ENCODE measurements around the gene MAX. TPM values are rescaled to one million over a fixed set of nuclear protein-coding genes. Genes with fewer than 3 reads are reported as not detected.

MAX gene
- polyA plus RNA-seq: 100 to 1,000 TPM in 1 of 4 donors, 10 to 100 TPM in 3; 42.9 to 127 (median 71.0) TPM
- long read RNA-seq, donor 1: 0 reads
- long read RNA-seq, donor 2, transcript MAX-204 (4 exons, 1,973 nt): major isoform, 20 of 43 reads
- long read RNA-seq, donor 2, transcript MAX-205 (5 exons, 1,546 nt): minor isoform, 10 of 43 reads
- long read RNA-seq, donor 2, partial matches to known transcripts: 0 of 43 reads
- long read RNA-seq, donor 2, other reads (novel, unspliced or antisense): 0 of 43 reads
- long read RNA-seq, donor 3, transcript MAX-204 (4 exons, 1,973 nt): major isoform, 32 of 65 reads
- long read RNA-seq, donor 3, transcript MAX-213 (3 exons, 585 nt): minor isoform, 5 of 65 reads
- long read RNA-seq, donor 3, transcript MAX-205 (5 exons, 1,546 nt): minor isoform, 10 of 65 reads
- long read RNA-seq, donor 3, partial matches to known transcripts: 7 of 65 reads
- long read RNA-seq, donor 3, other reads (novel, unspliced or antisense): 0 of 65 reads
- long read RNA-seq, donor 4, partial matches to known transcripts: 0 of 2 reads
- long read RNA-seq, donor 4, other reads (novel, unspliced or antisense): 0 of 2 reads
- long read RNA-seq, donor 5, transcript MAX-204 (4 exons, 1,973 nt): major isoform, 9 of 14 reads
- long read RNA-seq, donor 5, partial matches to known transcripts: 0 of 14 reads
- long read RNA-seq, donor 5, other reads (novel, unspliced or antisense): 0 of 14 reads
- long read RNA-seq, donor 6, transcript MAX-205 (5 exons, 1,546 nt): minor isoform, 20 of 80 reads
- long read RNA-seq, donor 6, transcript MAX-204 (4 exons, 1,973 nt): major isoform, 39 of 80 reads
- long read RNA-seq, donor 6, transcript MAX-213 (3 exons, 585 nt): minor isoform, 12 of 80 reads
- long read RNA-seq, donor 6, partial matches to known transcripts: 5 of 80 reads
- long read RNA-seq, donor 6, other reads (novel, unspliced or antisense): 0 of 80 reads
- long read RNA-seq, donor 7: 0 reads
- long read RNA-seq, donor 8, partial matches to known transcripts: 0 of 3 reads
- long read RNA-seq, donor 8, other reads (novel, unspliced or antisense): 0 of 3 reads
- long read RNA-seq, donor 9, transcript MAX-205 (5 exons, 1,546 nt): minor isoform, 5 of 13 reads
- long read RNA-seq, donor 9, transcript MAX-204 (4 exons, 1,973 nt): major isoform, 8 of 13 reads
- long read RNA-seq, donor 9, partial matches to known transcripts: 0 of 13 reads
- long read RNA-seq, donor 9, other reads (novel, unspliced or antisense): 0 of 13 reads
- long read RNA-seq, donor 10, transcript MAX-205 (5 exons, 1,546 nt): major isoform, 20 of 48 reads
- long read RNA-seq, donor 10, transcript MAX-204 (4 exons, 1,973 nt): minor isoform, 12 of 48 reads
- long read RNA-seq, donor 10, partial matches to known transcripts: 0 of 48 reads
- long read RNA-seq, donor 10, other reads (novel, unspliced or antisense): 0 of 48 reads

- DNase-seq (peak; percentile 98 to 99), FAIRE-seq (no peak)
- Histone ChIP-seq H3K4me3 (ENCODE audit: low read depth in 1 of 3, low read length in 3 of 3) (peak within 1 kb of the TSS; percentile 92 to 99 (median 94)), H3K27me3 (ENCODE audit: control insufficient read depth in 3 of 3, insufficient read depth in 3 of 3, low read length in 3 of 3) (no peaks in the 10 kb centered on the region), H3K27ac (ENCODE audit: low read depth in 1 of 3, low read length in 2 of 3) (peak within 1 kb of the TSS; percentile 86 to 98 (median 97)), H3K9me3 (ENCODE audit: control insufficient read depth in 2 of 2, insufficient read depth in 1 of 2, low read depth in 1 of 2, low read length in 1 of 2) (no peaks in the 10 kb centered on the region), H3K36me3 (ENCODE audit: control insufficient read depth in 3 of 3, insufficient read depth in 2 of 3, low read depth in 1 of 3, low read length in 3 of 3) (no peaks in the 10 kb centered on the region), H3K4me1 (ENCODE audit: control insufficient read depth in 3 of 3, insufficient read depth in 2 of 3, low read depth in 1 of 3, low read length in 2 of 3) (peaks cover 6 to 10% (median 6%) of the 10 kb centered on the region in 3 donors)
- 0 to 1% (median 0%) methylated on average over 47 to 61 of the region's 61 CpGs for WGBS, 3 donors
Observed at GRCh38 chr14:65102441-65103149, at the start of gene MAX. MAX (minus strand) TSS chr14:65102517; CDS start chr14:65102339, 178 bp downstream.

- Histone ChIP-seq H3K9me3 (ENCODE audit: control insufficient read depth in 2 of 2, insufficient read depth in 1 of 2, low read depth in 1 of 2, low read length in 1 of 2) (no peaks in the 10 kb centered on the region), H3K4me3 (ENCODE audit: low read depth in 1 of 3, low read length in 3 of 3) (no peak overlapping the region), H3K27me3 (ENCODE audit: control insufficient read depth in 3 of 3, insufficient read depth in 3 of 3, low read length in 3 of 3) (no peaks in the 10 kb centered on the region), H3K4me1 (ENCODE audit: control insufficient read depth in 3 of 3, insufficient read depth in 2 of 3, low read depth in 1 of 3, low read length in 2 of 3) (no peaks in the 10 kb centered on the region), H3K27ac (ENCODE audit: low read depth in 1 of 3, low read length in 2 of 3) (no peak overlapping the region), H3K36me3 (ENCODE audit: control insufficient read depth in 3 of 3, insufficient read depth in 2 of 3, low read depth in 1 of 3, low read length in 3 of 3) (no peaks in the 10 kb centered on the region)
- FAIRE-seq: no peak
- DNase-seq: no peak
- 82 to 93% (median 93%) methylated on average over 6 of the region's 6 CpGs for WGBS, 3 donors
Observed at GRCh38 chr14:65151609-65151956, 49.3 kb upstream of the MAX start.

- WGBS, 3 donors: 85 to 87% (median 86%) methylated on average over 8 of the region's 8 CpGs
- Histone ChIP-seq H3K36me3 (ENCODE audit: control insufficient read depth in 3 of 3, insufficient read depth in 2 of 3, low read depth in 1 of 3, low read length in 3 of 3) (no peaks in the 10 kb centered on the region), H3K27me3 (ENCODE audit: control insufficient read depth in 3 of 3, insufficient read depth in 3 of 3, low read length in 3 of 3) (no peaks in the 10 kb centered on the region), H3K9me3 (ENCODE audit: control insufficient read depth in 2 of 2, insufficient read depth in 1 of 2, low read depth in 1 of 2, low read length in 1 of 2) (no peaks in the 10 kb centered on the region), H3K4me3 (ENCODE audit: low read depth in 1 of 3, low read length in 3 of 3) (no peak overlapping the region), H3K4me1 (ENCODE audit: control insufficient read depth in 3 of 3, insufficient read depth in 2 of 3, low read depth in 1 of 3, low read length in 2 of 3) (no peaks in the 10 kb centered on the region), H3K27ac (ENCODE audit: low read depth in 1 of 3, low read length in 2 of 3) (no peak overlapping the region)
- no peak for FAIRE-seq
- DNase-seq: no peak
Observed at GRCh38 chr14:65150898-65151608, 48.7 kb upstream of the MAX start.

- Histone ChIP-seq H3K9me3 (ENCODE audit: control insufficient read depth in 2 of 2, insufficient read depth in 1 of 2, low read depth in 1 of 2, low read length in 1 of 2) (no peaks in the 10 kb centered on the region), H3K27me3 (ENCODE audit: control insufficient read depth in 3 of 3, insufficient read depth in 3 of 3, low read length in 3 of 3) (no peaks in the 10 kb centered on the region), H3K4me3 (ENCODE audit: low read depth in 1 of 3, low read length in 3 of 3) (no peak overlapping the region), H3K27ac (ENCODE audit: low read depth in 1 of 3, low read length in 2 of 3) (no peak overlapping the region), H3K36me3 (ENCODE audit: control insufficient read depth in 3 of 3, insufficient read depth in 2 of 3, low read depth in 1 of 3, low read length in 3 of 3) (no peaks in the 10 kb centered on the region), H3K4me1 (ENCODE audit: control insufficient read depth in 3 of 3, insufficient read depth in 2 of 3, low read depth in 1 of 3, low read length in 2 of 3) (no peaks in the 10 kb centered on the region)
- WGBS, 3 donors: 94 to 100% (median 98%) methylated on average over 4 of the region's 4 CpGs
- DNase-seq (no peak), FAIRE-seq (no peak)
Observed at GRCh38 chr14:65149116-65149515, 46.8 kb upstream of the MAX start.

GRCh38 chr14:65144170-65144569, 41.9 kb upstream of the MAX start:
- FAIRE-seq: no peak
- WGBS, 3 donors: 85 to 90% (median 90%) methylated on average over 7 to 8 of the region's 8 CpGs
- no peaks in the 10 kb centered on the region for H3K4me1 ChIP-seq (ENCODE audit: control insufficient read depth in 3 of 3, insufficient read depth in 2 of 3, low read depth in 1 of 3, low read length in 2 of 3)

GRCh38 chr14:65142914-65143625, 40.8 kb upstream of the MAX start:
- no peak for FAIRE-seq
- peaks cover 0 to 4% (median 0%) of the 10 kb centered on the region in 3 donors for H3K4me1 ChIP-seq (ENCODE audit: control insufficient read depth in 3 of 3, insufficient read depth in 2 of 3, low read depth in 1 of 3, low read length in 2 of 3)
- H3K27me3 ChIP-seq (ENCODE audit: control insufficient read depth in 3 of 3, insufficient read depth in 3 of 3, low read length in 3 of 3): no peaks in the 10 kb centered on the region
- no peak for DNase-seq
- no peak overlapping the region for H3K27ac ChIP-seq (ENCODE audit: low read depth in 1 of 3, low read length in 2 of 3)
- WGBS, 3 donors: 74 to 83% (median 82%) methylated on average over 8 of the region's 8 CpGs
- H3K4me3 ChIP-seq (ENCODE audit: low read depth in 1 of 3, low read length in 3 of 3): no peak overlapping the region
- no peaks in the 10 kb centered on the region for H3K36me3 ChIP-seq (ENCODE audit: control insufficient read depth in 3 of 3, insufficient read depth in 2 of 3, low read depth in 1 of 3, low read length in 3 of 3)
- no peaks in the 10 kb centered on the region for H3K9me3 ChIP-seq (ENCODE audit: control insufficient read depth in 2 of 2, insufficient read depth in 1 of 2, low read depth in 1 of 2, low read length in 1 of 2)

More at GRCh38 chr14:65144170-65144569, 41.9 kb upstream of the MAX start:
- Histone ChIP-seq H3K27me3 (ENCODE audit: control insufficient read depth in 3 of 3, insufficient read depth in 3 of 3, low read length in 3 of 3) (no peaks in the 10 kb centered on the region), H3K4me3 (ENCODE audit: low read depth in 1 of 3, low read length in 3 of 3) (no peak overlapping the region), H3K36me3 (ENCODE audit: control insufficient read depth in 3 of 3, insufficient read depth in 2 of 3, low read depth in 1 of 3, low read length in 3 of 3) (no peaks in the 10 kb centered on the region), H3K9me3 (ENCODE audit: control insufficient read depth in 2 of 2, insufficient read depth in 1 of 2, low read depth in 1 of 2, low read length in 1 of 2) (no peaks in the 10 kb centered on the region), H3K27ac (ENCODE audit: low read depth in 1 of 3, low read length in 2 of 3) (no peak overlapping the region)
- no peak for DNase-seq

- WGBS, 3 donors: 66 to 70% (median 67%) methylated on average over 4 of the region's 4 CpGs
- H3K4me1 ChIP-seq (ENCODE audit: control insufficient read depth in 3 of 3, insufficient read depth in 2 of 3, low read depth in 1 of 3, low read length in 2 of 3): peaks cover 0 to 10% (median 0%) of the 10 kb centered on the region in 3 donors
- no peaks in the 10 kb centered on the region for H3K27me3 ChIP-seq (ENCODE audit: control insufficient read depth in 3 of 3, insufficient read depth in 3 of 3, low read length in 3 of 3)
- no peaks in the 10 kb centered on the region for H3K36me3 ChIP-seq (ENCODE audit: control insufficient read depth in 3 of 3, insufficient read depth in 2 of 3, low read depth in 1 of 3, low read length in 3 of 3)
- no peak for FAIRE-seq
- no peak overlapping the region for H3K27ac ChIP-seq (ENCODE audit: low read depth in 1 of 3, low read length in 2 of 3)
- no peak overlapping the region for H3K4me3 ChIP-seq (ENCODE audit: low read depth in 1 of 3, low read length in 3 of 3)
- DNase-seq: no peak
- H3K9me3 ChIP-seq (ENCODE audit: control insufficient read depth in 2 of 2, insufficient read depth in 1 of 2, low read depth in 1 of 2, low read length in 1 of 2): no peaks in the 10 kb centered on the region
Observed at GRCh38 chr14:65142429-65142828, 40.1 kb upstream of the MAX start.
